Measurements from ENCODE around the gene SHISAL2A. TPM values are rescaled to one million over a fixed set of nuclear protein-coding genes. Genes with fewer than 3 reads are reported as not detected.

SHISAL2A gene
- total RNA-seq, result not detected in 2 replicates

GRCh38 chr1:52632732-52633290 is at the start of gene SHISAL2A:
Gene SHISAL2A, plus strand, starts transcription at chr1:52633168. Its CDS starts 326 bp downstream, at chr1:52633494.

GRCh38 chr1:52601991-52602855 is 30.7 kb upstream of the SHISAL2A start, which contains the start of gene GPX7:
Gene GPX7, plus strand, starts transcription at chr1:52602371. Its CDS starts 39 bp downstream, at chr1:52602410.

GRCh38 chr1:52697795-52698674 is 65.1 kb downstream of the SHISAL2A start, which contains the start of gene COA7:
Gene COA7, minus strand, starts transcription at chr1:52698347. Its CDS starts 21 bp downstream, at chr1:52698326.

Other genes with a start within 250 kb of the SHISAL2A start
- 2.4 and 3.7 TPM in 2 replicates for gene ORC1, start 228.7 kb upstream of the SHISAL2A start, total RNA-seq
- 14.1 and 16.4 TPM in 2 replicates for gene PRPF38A, start 228.6 kb upstream of the SHISAL2A start, total RNA-seq
- 41.8 and 57.6 TPM in 2 replicates for gene TUT4, start 80.1 kb upstream of the SHISAL2A start, total RNA-seq
- 37.9 and 56.1 TPM in 2 replicates for gene GPX7, start 30.8 kb upstream of the SHISAL2A start, total RNA-seq
- 12.0 and 12.4 TPM in 2 replicates for gene COA7, start 65.2 kb downstream of the SHISAL2A start, total RNA-seq
- gene ZYG11B, start 93.3 kb downstream of the SHISAL2A start, total RNA-seq, result 65.1 and 67.5 TPM in 2 replicates
- 0.13 and 0.22 TPM in 2 replicates for gene ZYG11A, start 209.6 kb downstream of the SHISAL2A start, total RNA-seq

Measured in articular chondrocyte of knee joint (primary cell).